GM21723 (cell line): ENCODE measurements around the gene CYTL1.
"Not testable (repeated sequence)": the region's sequence is repeated elsewhere in the genome, so short reads cannot be mapped to it uniquely, and the experiment has no call there.

ENCODE experiments used
- ATAC-seq: cut with Tn5 transposase; IDR thresholded peaks from one replicate; pipeline ENCODE4 v1.9.1; 2021; ENCODE audit warnings: mild to moderate bottlenecking, moderate library complexity; ENCODE audit not compliant: unreplicated experiment

CYTL1 gene

DNA sequence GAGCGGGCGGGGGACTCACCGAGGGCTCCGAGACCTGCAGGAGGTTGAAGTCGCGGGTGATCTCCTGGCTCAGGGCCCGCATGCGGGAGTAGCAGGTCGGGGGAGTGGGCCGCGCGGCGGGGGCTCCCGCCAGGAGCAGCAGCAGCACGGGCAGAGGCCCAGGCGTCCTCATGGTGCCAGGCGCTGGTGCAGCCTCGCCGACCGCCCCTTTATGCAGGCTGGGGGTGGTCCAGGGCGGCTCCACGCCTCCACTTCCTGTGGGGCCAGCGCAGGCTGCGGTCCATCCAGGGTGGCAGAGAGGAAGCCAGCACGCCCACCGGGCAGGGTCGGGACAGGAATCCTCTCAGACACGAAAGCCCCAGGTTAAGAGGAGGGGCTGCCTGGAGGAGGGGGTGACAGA lies at the start of gene CYTL1:
Gene CYTL1 (minus strand): TSS at position 185 of the 400 bp plus-strand sequence. CDS start 13 bp downstream, at position 172.
- ATAC-seq: no peak

DNA sequence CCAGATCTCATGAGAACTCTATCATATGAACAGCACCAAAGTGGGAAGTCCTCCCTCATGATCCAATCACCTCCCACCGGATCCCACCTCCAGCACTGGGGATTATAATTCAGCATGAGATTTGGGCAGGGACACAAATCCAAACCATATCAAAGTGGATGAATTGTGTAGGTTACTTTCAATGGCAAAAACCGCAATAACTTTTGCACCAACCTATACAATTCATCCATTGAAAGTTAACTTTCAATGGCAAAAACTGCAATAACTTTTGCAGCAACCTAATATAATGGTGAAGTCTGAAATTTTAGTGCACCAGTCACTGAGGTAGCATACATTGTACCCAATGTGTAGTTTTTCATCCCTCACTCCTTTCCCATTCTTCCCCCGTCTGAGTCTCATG lies 48.6 kb upstream of the CYTL1 start:
- no peak for ATAC-seq

- ATAC-seq: not testable (repeated sequence)
Measured at GRCh38 chr4:5066968-5067367, 47.7 kb upstream of the CYTL1 start.

- no peak for ATAC-seq
Measured at GRCh38 chr4:5066101-5066500, 46.8 kb upstream of the CYTL1 start.

DNA sequence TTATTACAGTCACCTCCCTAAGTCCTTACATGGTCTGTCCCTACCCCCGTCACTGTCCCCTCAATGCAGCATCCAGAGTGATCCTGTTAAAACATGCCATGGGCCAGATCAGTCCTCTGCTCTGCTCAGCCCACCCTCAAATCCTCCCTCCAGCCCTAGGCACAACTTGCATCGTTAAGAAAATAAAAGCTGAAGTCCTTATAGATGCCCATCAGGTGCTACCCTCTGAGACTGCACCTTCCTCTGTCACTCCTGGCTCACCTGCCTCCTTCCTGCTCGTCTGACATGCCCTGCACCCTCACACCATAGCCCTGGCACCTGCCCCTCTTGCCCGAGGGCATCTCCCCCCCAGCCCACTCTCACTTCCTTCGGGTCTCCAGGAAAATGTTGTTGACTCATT lies 36.2 kb upstream of the CYTL1 start:
- ATAC-seq: no peak

GRCh38 chr4:5054532-5054931 lies 35.3 kb upstream of the CYTL1 start:
- ATAC-seq: no peak

GRCh38 chr4:5052726-5053425 lies 33.6 kb upstream of the CYTL1 start:
- no peak for ATAC-seq

- ATAC-seq: no peak
Measured at GRCh38 chr4:5052204-5052702, 33.0 kb upstream of the CYTL1 start.

- no peak for ATAC-seq
Measured at GRCh38 chr4:5051278-5052203, 32.3 kb upstream of the CYTL1 start, which contains the start of gene STK32B. STK32B (plus strand) TSS chr4:5051480.

GRCh38 chr4:5050520-5051277 lies 31.4 kb upstream of the CYTL1 start:
- ATAC-seq: peak; percentile 51

GRCh38 chr4:5048721-5049120 lies 29.5 kb upstream of the CYTL1 start:
- no peak for ATAC-seq

DNA sequence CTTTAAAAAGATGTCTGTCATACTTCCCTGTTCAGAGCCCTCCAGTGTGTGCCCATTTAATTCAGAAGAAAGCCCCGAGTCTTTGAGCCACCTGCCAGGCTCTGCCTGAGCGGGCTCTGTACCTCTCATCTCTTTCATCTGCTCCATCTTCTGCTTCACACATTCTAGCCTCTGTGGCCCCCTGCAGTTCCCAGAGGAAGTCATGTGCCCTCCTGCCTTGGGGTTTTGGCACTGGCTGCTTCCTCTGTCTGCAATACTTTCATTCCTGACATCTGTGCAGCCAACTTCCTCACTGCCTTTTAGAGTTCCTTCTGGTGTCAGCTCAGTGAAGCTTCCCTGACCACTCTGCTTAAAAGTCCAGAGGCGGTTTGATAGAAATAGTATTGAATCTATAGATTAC lies 25.8 kb upstream of the CYTL1 start:
- ATAC-seq: no peak

GRCh38 chr4:5044341-5044740 lies 25.1 kb upstream of the CYTL1 start:
- ATAC-seq: no peak

DNA sequence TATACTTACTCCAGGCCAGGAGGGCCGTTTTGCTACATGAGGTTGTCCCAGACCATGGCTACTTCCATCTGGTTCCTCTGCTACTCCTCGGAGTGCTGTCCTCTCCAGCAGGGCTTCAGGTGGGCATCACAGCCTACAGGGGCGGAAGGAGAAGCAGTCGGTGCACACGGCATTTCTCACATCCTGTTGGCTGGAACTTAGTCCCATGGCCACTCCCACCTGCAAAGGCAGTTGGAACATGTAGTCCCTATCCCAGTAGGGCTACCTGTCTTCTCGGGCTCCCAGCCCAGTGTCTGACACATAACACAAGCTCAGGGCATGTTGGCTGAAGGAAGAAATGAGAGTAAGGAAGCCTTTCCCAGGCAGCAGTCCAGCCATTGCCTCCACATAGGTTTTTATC lies 24.3 kb upstream of the CYTL1 start:
- no peak for ATAC-seq

DNA sequence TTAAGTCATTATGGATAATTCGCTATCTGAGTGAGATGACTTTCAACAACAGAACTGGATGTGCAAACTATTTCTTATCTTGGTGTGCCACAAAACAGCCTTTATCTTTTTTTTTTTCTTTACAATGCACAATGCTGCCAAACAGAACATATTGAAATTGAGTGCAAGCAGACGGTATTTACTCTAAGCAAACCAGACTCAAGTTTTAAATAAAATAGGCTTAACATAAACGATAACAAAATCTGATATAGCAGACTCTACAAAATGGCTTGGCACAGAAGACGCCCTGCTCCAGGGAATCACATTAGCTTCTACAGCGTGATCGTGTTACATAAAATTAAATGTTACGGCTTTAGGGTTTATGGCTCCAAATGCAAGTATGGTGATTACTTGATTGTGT lies 22.4 kb upstream of the CYTL1 start:
- no peak for ATAC-seq

- no peak for ATAC-seq
Measured at GRCh38 chr4:5040856-5041620, 21.8 kb upstream of the CYTL1 start.

DNA sequence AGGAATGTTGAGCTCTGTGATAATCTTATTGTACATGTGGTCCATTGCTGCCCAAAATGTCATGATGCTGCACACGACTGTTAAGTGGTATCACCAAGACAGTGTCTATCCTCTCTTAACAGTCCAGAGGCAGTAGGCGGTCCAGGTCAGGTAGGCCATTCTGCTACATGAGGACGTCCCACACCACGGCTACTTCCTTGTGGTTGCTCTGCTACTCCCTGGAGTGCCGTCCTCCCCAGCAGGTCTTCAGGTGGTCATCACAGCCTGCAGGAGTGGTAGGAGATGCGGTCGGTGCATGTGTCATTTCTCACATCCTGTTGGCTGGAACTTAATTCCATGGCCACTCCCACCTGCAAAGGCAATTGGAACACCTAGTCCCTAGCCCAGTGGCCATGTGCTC lies 20.5 kb upstream of the CYTL1 start:
- ATAC-seq: no peak

GRCh38 chr4:5037553-5038551 lies 18.6 kb upstream of the CYTL1 start:
- no peak for ATAC-seq

DNA sequence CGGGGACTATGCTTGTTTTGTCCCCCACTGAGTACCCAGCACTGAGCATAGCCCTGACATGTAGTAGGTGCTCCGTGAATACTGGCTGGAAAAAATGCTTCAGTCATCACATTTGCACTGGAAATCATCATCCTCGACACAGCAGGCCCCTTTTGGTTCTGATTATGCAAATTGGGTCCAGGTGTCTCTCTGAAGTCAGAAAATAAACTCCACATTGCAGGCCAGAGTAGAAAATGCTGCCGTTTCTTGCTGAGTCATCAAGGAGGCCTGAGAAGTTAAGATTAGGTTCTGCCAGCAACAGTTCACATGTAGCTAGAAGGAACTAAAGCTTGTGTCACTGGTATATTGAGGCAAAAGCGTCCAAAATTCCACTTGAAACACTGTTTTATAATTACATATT lies 17.0 kb upstream of the CYTL1 start:
- no peak for ATAC-seq
